Colonic mucosa (tissue), 4 donors: ENCODE results near the gene BCR. TPM values are rescaled to one million over a fixed set of nuclear protein-coding genes. Genes with fewer than 3 reads are reported as not detected.
A peak's percentile ranks its signal among the peaks of the same experiment; 100 is the strongest.

Experiments used
- DNase-seq: peaks from one replicate; pipeline ENCODE4 v3.0.0-alpha.2; 2020
- H3K27ac ChIP-seq: fragments of 200-600 bp; one replicate; pipeline ENCODE4 v1.8.0; 2021
- H3K27me3 ChIP-seq: fragments of 200-600 bp; one replicate; pipeline ENCODE4 v1.8.0; 2021
- H3K36me3 ChIP-seq: fragments of 200-600 bp; one replicate; pipeline ENCODE4 v1.8.0; 2021
- H3K4me1 ChIP-seq: fragments of 200-600 bp; one replicate; pipeline ENCODE4 v1.8.0; 2021; ENCODE audit warnings: mild to moderate bottlenecking
- H3K4me3 ChIP-seq: fragments of 200-600 bp; one replicate; pipeline ENCODE4 v1.8.0; 2021
- H3K9ac ChIP-seq, 2 donors: one replicate each; pipeline ENCODE4 v1.7.0; 2013; ENCODE audit warnings: control low read depth in 2 of 2, low read depth in 2 of 2, low read length in 2 of 2
- H3K9me3 ChIP-seq: fragments of 200-600 bp; one replicate; pipeline ENCODE4 v1.8.0; 2021
- CTCF ChIP-seq: fragments of 200-600 bp; IDR thresholded peaks from one replicate; pipeline ENCODE4 v1.8.0; 2022; ENCODE audit warnings: antibody characterized with exemption, mild to moderate bottlenecking
- intact Hi-C: fragments of 100-400 bp; cut with DNase I; formaldehyde crosslinking; loops from one replicate; pipeline ENCODE4 v1.14.1; 2022
- total RNA-seq, 2 donors: library from RNA; stranded (reverse); fragmentation: NEBNext Ultra II Directional in 1 of 2; extraction: Animal tissue kit (Norgen Biotek cat#: 25700) in 1 of 2; gene quantifications; one replicate each; pipeline ENCODE4 v1.2.1, GENCODE V29; 2021
- donor health status: healthy.
- donor health status: DM: no; HTN: no; CAD: no.
- donor health status: DM: no; HTN: no; CAD: no.

Gene BCR
- total RNA-seq, 2 donors from 2014 or later = 39.2 to 57.8 TPM

GRCh38 chr22:23238707-23239106 is 58.4 kb downstream of the BCR start:
- Histone ChIP-seq H3K4me3 (no peak overlapping the region), H3K4me1 (no peaks in the 10 kb centered on the region), H3K9me3 (no peaks in the 10 kb centered on the region), H3K36me3 (no peaks in the 10 kb centered on the region), H3K27me3 (no peaks in the 10 kb centered on the region), H3K9ac (no peak overlapping the region), H3K27ac (no peak overlapping the region)
- no peak for TF ChIP-seq CTCF
- intact Hi-C loops = no loop called here
- no peak for DNase-seq

- Histone ChIP-seq H3K4me1 (no peaks in the 10 kb centered on the region), H3K36me3 (no peaks in the 10 kb centered on the region), H3K9ac (no peak overlapping the region), H3K9me3 (no peaks in the 10 kb centered on the region), H3K27me3 (no peaks in the 10 kb centered on the region), H3K4me3 (no peak overlapping the region), H3K27ac (no peak overlapping the region)
- DNase-seq = no peak
- no peak for TF ChIP-seq CTCF
- intact Hi-C loops = no loop called here
Observed at GRCh38 chr22:23239429-23239828, 59.1 kb downstream of the BCR start.

- Histone ChIP-seq H3K27me3 (no peaks in the 10 kb centered on the region), H3K4me3 (no peak overlapping the region), H3K27ac (no peak overlapping the region), H3K36me3 (no peaks in the 10 kb centered on the region), H3K9ac (no peak overlapping the region), H3K9me3 (no peaks in the 10 kb centered on the region), H3K4me1 (no peaks in the 10 kb centered on the region)
- DNase-seq = no peak
- TF ChIP-seq CTCF = peak; percentile 14
- intact Hi-C loops = no loop called here
Observed at GRCh38 chr22:23240639-23241389, 60.5 kb downstream of the BCR start.

- Histone ChIP-seq H3K9me3 (no peaks in the 10 kb centered on the region), H3K36me3 (no peaks in the 10 kb centered on the region), H3K27ac (no peak overlapping the region), H3K4me3 (no peak overlapping the region), H3K9ac (no peak overlapping the region), H3K4me1 (no peaks in the 10 kb centered on the region), H3K27me3 (no peaks in the 10 kb centered on the region)
- no peak for TF ChIP-seq CTCF
- intact Hi-C loops = no loop called here
- DNase-seq = no peak
Observed at GRCh38 chr22:23241562-23242472, 61.5 kb downstream of the BCR start.

GRCh38 chr22:23242473-23243001 is 62.2 kb downstream of the BCR start:
- no peaks in the 10 kb centered on the region for H3K4me1 ChIP-seq
- intact Hi-C loops = no loop called here

More at GRCh38 chr22:23242473-23243001, 62.2 kb downstream of the BCR start:
- Histone ChIP-seq H3K27me3 (no peaks in the 10 kb centered on the region), H3K4me3 (no peak overlapping the region), H3K9me3 (no peaks in the 10 kb centered on the region), H3K9ac (no peak overlapping the region), H3K27ac (no peak overlapping the region), H3K36me3 (no peaks in the 10 kb centered on the region)
- no peak for DNase-seq
- no peak for TF ChIP-seq CTCF
